22Rv1 (cell line): Measurements from ENCODE around the gene PKIG.

Source experiments
- CTCF ChIP-seq: fragments of 450-650 bp; IDR thresholded peaks from 2 replicates; pipeline ENCODE4 v1.5.1; 2017; ENCODE audit warnings: mild to moderate bottlenecking
- ZFX ChIP-seq: fragments of 450-650 bp; IDR thresholded peaks from 2 replicates; pipeline ENCODE4 v1.6.1; 2017; ENCODE audit warnings: antibody characterized with exemption, borderline replicate concordance

- no peak for TF ChIP-seq CTCF
- TF ChIP-seq ZFX = no peak
Measured at GRCh38 chr20:44552050-44552449, 30.3 kb upstream of the PKIG start.
